Liver (tissue), 3 donors: ENCODE data around the gene ANXA3.

Experiments used
- ATF3 ChIP-seq: IDR thresholded peaks from 2 replicates; pipeline ENCODE4 v1.6.1; 2016; ENCODE audit warnings: antibody characterized with exemption
- CTCF ChIP-seq: fragments of 150-350 bp; IDR thresholded peaks from 2 replicates; pipeline ENCODE4 v1.5.1; 2017; ENCODE audit warnings: improper control_type of control experiment, low read depth, low read length; ENCODE audit not compliant: missing input control
- EGR1 ChIP-seq, 2 donors: IDR thresholded peaks; 2 replicates each; pipeline ENCODE4 v1.6.1; 2016 to 2018; ENCODE audit warnings: antibody characterized with exemption in 2 of 2, low read depth in 2 of 2
- HNF4A ChIP-seq, 2 donors: conservative IDR thresholded peaks; 2 replicates each; pipeline ENCODE4 v1.6.1; 2016; ENCODE audit warnings: antibody characterized with exemption in 2 of 2, mild to moderate bottlenecking in 2 of 2
- HNF4G ChIP-seq: IDR thresholded peaks from 2 replicates; pipeline ENCODE4 v1.6.1; 2016; ENCODE audit warnings: antibody characterized with exemption
- JUND ChIP-seq, 2 donors: IDR thresholded peaks; 2 replicates each; pipeline ENCODE4 v1.6.1; 2016; ENCODE audit warnings: antibody characterized with exemption in 2 of 2
- MAX ChIP-seq: IDR thresholded peaks from 2 replicates; pipeline ENCODE4 v1.6.1; 2016; ENCODE audit warnings: antibody characterized with exemption
- NR2F2 ChIP-seq: IDR thresholded peaks from 2 replicates; pipeline ENCODE4 v1.6.1; 2016; ENCODE audit warnings: antibody characterized with exemption
- RAD21 ChIP-seq, 2 donors: IDR thresholded peaks; 2 replicates each; pipeline ENCODE4 v1.6.1; 2016; ENCODE audit warnings: antibody characterized with exemption in 2 of 2, mild to moderate bottlenecking in 2 of 2
- TAF1 ChIP-seq: conservative IDR thresholded peaks from 2 replicates; pipeline ENCODE4 v1.6.1; 2016; ENCODE audit warnings: antibody characterized with exemption, mild to moderate bottlenecking
- YY1 ChIP-seq: IDR thresholded peaks from 2 replicates; pipeline ENCODE4 v1.6.1; 2016; ENCODE audit warnings: antibody characterized with exemption, mild to moderate bottlenecking
- donor health status: healthy.
- donor health status: healthy.

GRCh38 chr4:78524009-78524408, 27.6 kb upstream of the ANXA3 start:
- TF ChIP-seq CTCF (no peak), RAD21 (IDR thresholded peaks at IDR 0.05) (no peak), TAF1 (no peak), JUND (IDR thresholded peaks at IDR 0.05) (no peak), HNF4G (no peak), ATF3 (no peak), NR2F2 (no peak), YY1 (no peak), HNF4A (conservative IDR thresholded peaks at IDR 0.05) (no peak), EGR1 (IDR thresholded peaks at IDR 0.05; ENCODE audit: low read depth in 2 of 2) (no peak), MAX (no peak)
